GM12878 (cell line): ENCODE measurements around the gene IL32. TPM values are rescaled to one million over a fixed set of nuclear protein-coding genes. Genes with fewer than 3 reads are reported as not detected.

Experiments
- ATAC-seq: fragments of 200-7000 bp; cut with Tn5 transposase; 3 replicates; pipeline ENCODE4 v1.9.1; 2020; ENCODE audit warnings: mild to moderate bottlenecking, moderate library complexity
- BruUV-seq: library from RNA; stranded (reverse); fragments of 400-500 nt; replicated peaks from 2 replicates; lab custom pipeline; 2021; lab: Mats Ljungman, UMichigan
- CTCF ChIA-PET: fragments of 300-600 bp; sonication (Branson Sonifier 250); formaldehyde crosslinking; extraction: SDS; loops from one replicate; lab custom pipeline; 2021; ENCODE audit warnings: inconsistent platforms; lab: Yijun Ruan, JAX
- POLR2A ChIA-PET: fragments of 350-600 bp; formaldehyde crosslinking; extraction: SDS; loops from one replicate; lab custom pipeline; 2021; ENCODE audit warnings: inconsistent platforms; lab: Charles Lee
- RAD21 ChIA-PET: fragments of 300-600 bp; sonication (Branson Sonifier 250); formaldehyde crosslinking; loops from one replicate; lab custom pipeline; 2023; ENCODE audit warnings: antibody characterized with exemption; ENCODE audit not compliant: unreplicated experiment; lab: Charles Lee
- SMC1A ChIA-PET: fragments of 300-600 bp; sonication (Branson Sonifier 250); formaldehyde crosslinking; loops from one replicate; lab custom pipeline; 2023; ENCODE audit not compliant: unreplicated experiment, uncharacterized antibody; lab: Charles Lee
- DNase-seq: peaks from one replicate; pipeline ENCODE4 v3.0.0-alpha.2; 2011; ENCODE audit warnings: low read depth, low spot score
- FAIRE-seq: peaks from 3 replicates; lab custom pipeline; 2011; peaks lifted over from hg19 to GRCh38; lab: Jason Lieb, UNC
- H2AFZ ChIP-seq: 2 replicates; pipeline ENCODE4 v1.6.0; 2011; ENCODE audit warnings: low read depth, low read length, control low read depth; ENCODE audit not compliant: control insufficient read depth
- H3K27ac ChIP-seq: 2 replicates; pipeline ENCODE4 v1.5.1; 2011; ENCODE audit warnings: control low read depth; ENCODE audit not compliant: control insufficient read depth, insufficient read depth
- H3K27me3 ChIP-seq, 2 experiments: replicated peaks in 1 of 2; 2 replicates each; pipeline versions ENCODE4 v1.6.0 to v1.6.1; 2011; ENCODE audit warnings: low read length in 1 of 2; ENCODE audit not compliant: control insufficient read depth in 2 of 2, insufficient read depth in 2 of 2
- H3K36me3 ChIP-seq, 2 experiments: 2 replicates each; pipeline ENCODE4 v1.5.1; 2011; ENCODE audit warnings: low read length in 1 of 2; ENCODE audit not compliant: control insufficient read depth in 2 of 2, insufficient read depth in 2 of 2
- H3K4me1 ChIP-seq: 2 replicates; pipeline ENCODE4 v1.6.1; 2011; ENCODE audit warnings: mild to moderate bottlenecking, low read length, moderate library complexity, mixed read lengths; ENCODE audit not compliant: control insufficient read depth, insufficient read depth
- H3K4me2 ChIP-seq: 2 replicates; pipeline ENCODE4 v1.6.0; 2011; ENCODE audit warnings: control low read depth; ENCODE audit not compliant: control insufficient read depth, insufficient read depth
- H3K4me3 ChIP-seq: fragments of 200-600 bp; sonication (generic); 2 replicates; pipeline ENCODE4 v1.5.1; 2016
- H3K79me2 ChIP-seq: 2 replicates; pipeline ENCODE4 v1.6.0; 2011; ENCODE audit warnings: low read length; ENCODE audit not compliant: control insufficient read depth, insufficient read depth
- H3K9ac ChIP-seq: 2 replicates; pipeline ENCODE4 v1.8.0; 2011; ENCODE audit warnings: low read length, control low read depth, mixed read lengths; ENCODE audit not compliant: control insufficient read depth, insufficient read depth
- H3K9me3 ChIP-seq: replicated peaks from 3 replicates; pipeline ENCODE4 v1.5.1; 2011; ENCODE audit warnings: mild to moderate bottlenecking, low read length; ENCODE audit not compliant: control insufficient read depth, insufficient read depth
- H4K20me1 ChIP-seq: 2 replicates; pipeline ENCODE4 v1.6.0; 2011; ENCODE audit not compliant: control insufficient read depth, insufficient read depth
- BCL3 ChIP-seq: IDR thresholded peaks from 2 replicates; pipeline ENCODE4 v1.6.1; 2011; ENCODE audit warnings: borderline replicate concordance, low read depth, mild to moderate bottlenecking, moderate library complexity, low read length; ENCODE audit not compliant: insufficient read depth, poor library complexity, severe bottlenecking
- BHLHE40 ChIP-seq, 2 experiments: fragments of 450-650 bp in 1 of 2; IDR thresholded peaks; 2 replicates each; pipeline ENCODE4 v1.6.1; 2011 to 2017; ENCODE audit warnings: low read depth in 2 of 2, borderline replicate concordance in 1 of 2, improper control_type of control experiment in 1 of 2, low read length in 1 of 2, mild to moderate bottlenecking in 1 of 2
- CBFB ChIP-seq: IDR thresholded peaks from 2 replicates; pipeline ENCODE4 v1.6.1; 2016; ENCODE audit warnings: antibody characterized with exemption, low read depth
- CBX3 ChIP-seq: fragments of 200-600 bp; sonication (generic); IDR thresholded peaks from 2 replicates; pipeline ENCODE4 v1.6.1; 2016; ENCODE audit warnings: low read depth, borderline replicate concordance
- CUX1 ChIP-seq: IDR thresholded peaks from 2 replicates; pipeline ENCODE4 v1.6.1; 2012; ENCODE audit warnings: improper control_type of control experiment, low read depth, low read length; ENCODE audit not compliant: insufficient replicate concordance
- GATAD2B ChIP-seq: fragments of 450-650 bp; conservative IDR thresholded peaks from 2 replicates; pipeline ENCODE4 v1.6.1; 2017; ENCODE audit warnings: low read depth, mild to moderate bottlenecking, moderate library complexity
- KAT2A ChIP-seq: conservative IDR thresholded peaks from 2 replicates; pipeline ENCODE4 v1.6.1; 2011; ENCODE audit warnings: low read depth, low read length; ENCODE audit not compliant: control insufficient read depth
- RUNX3 ChIP-seq: IDR thresholded peaks from 2 replicates; pipeline ENCODE4 v1.6.1; 2012; ENCODE audit warnings: low read length, inconsistent platforms
- TCF12 ChIP-seq: IDR thresholded peaks from 2 replicates; pipeline ENCODE4 v1.6.1; 2011; ENCODE audit warnings: low read depth, mild to moderate bottlenecking, low read length
- WGBS: methylation state at CpG from one replicate; pipeline ENCODE4 v1.1.6; 2016; ENCODE audit warnings: low lambda C conversion rate; ENCODE audit not compliant: insufficient replicate concordance, insufficient coverage; ENCODE audit errors: missing lambda C conversion rate; 5-methylcytosine and 5-hydroxymethylcytosine counted together
- in situ Hi-C: fragments of 300-500 bp; cut with MboI; formaldehyde crosslinking; loops from 9 replicates; pipeline ENCODE4 v1.14.3; 2018; ENCODE audit warnings: mixed read lengths
- intact Hi-C: fragments of 100-400 bp; cut with micrococcal nuclease; formaldehyde crosslinking; loops from one replicate; pipeline ENCODE4 v1.14.2; 2022; ENCODE audit not compliant: unreplicated experiment
- polyA plus RNA-seq, 11 experiments: library from polyadenylated mRNA; depleted of rRNA in 4 of 11; unstranded in 6 of 11; stranded (reverse) in 5 of 11; fragments of >200 nt; fragmentation: Nextera tagmentation in 4 of 11; fragmentation: Illumina TruSeq in 1 of 11; extraction: Ambion mirVana in 4 of 11; extraction: Trizol in 1 of 11; gene quantifications; 1 replicate in 1 of 11; 2 replicates in 10 of 11; pipeline versions ENCODE4 v1.2.1 to v1.2.3, GENCODE V29; 2011 to 2016; ENCODE audit warnings: inconsistent platforms in 2 of 11, missing spikeins in 2 of 11, low read depth in 1 of 11
- total RNA-seq, 4 experiments: library from RNA; depleted of rRNA in 3 of 4; stranded (reverse); fragments of >200 nt in 3 of 4; fragmentation: Illumina TruSeq in 1 of 4; extraction: Trizol in 1 of 4; gene quantifications; 2 replicates each; pipeline versions ENCODE4 v1.2.1 to v1.2.3, GENCODE V29; 2013 to 2021
- TF ChIP-seq, protein P1 (sequence below): fragments of 450-650 bp; IDR thresholded peaks from 2 replicates; pipeline ENCODE4 v1.6.1; 2016; ENCODE audit warnings: mild to moderate bottlenecking, moderate library complexity, borderline replicate concordance

Gene IL32
- total and polyA plus RNA-seq, 10 of the 15 experiments (the other 5 are each of a cell fraction or from before 2014, with no cell fraction given) = 27.0 to 122 (median 55.8) TPM

DNA sequence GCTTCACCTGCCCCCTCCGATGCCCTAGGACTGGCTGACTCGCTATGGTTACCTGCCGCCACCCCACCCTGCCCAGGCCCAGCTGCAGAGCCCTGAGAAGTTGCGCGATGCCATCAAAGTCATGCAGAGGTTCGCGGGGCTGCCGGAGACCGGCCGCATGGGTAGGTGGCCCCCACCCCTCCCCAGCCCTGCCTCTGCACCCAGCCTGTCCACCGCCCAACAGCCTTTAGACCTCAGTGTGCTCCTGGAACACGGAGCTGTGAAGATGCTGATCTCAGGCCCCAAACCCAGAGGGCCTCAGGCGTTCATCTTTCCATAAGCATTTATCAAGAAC, 18.1 kb upstream of the IL32 start (continued):
- TF ChIP-seq BHLHE40 (IDR thresholded peaks at IDR 0.05; ENCODE audit: borderline replicate concordance in 1 of 2, low read depth in 2 of 2, low read length in 1 of 2) = no peak

- FAIRE-seq (no peak), ATAC-seq (no peak), DNase-seq (no peak)
- no peaks in the 10 kb centered on the region for H4K20me1 ChIP-seq
- peaks cover 4% of the 10 kb centered on the region for H3K4me1 ChIP-seq
- POLR2A ChIA-PET = no interaction called here
- CTCF ChIA-PET = interaction anchor here (3.7 to 5.6 kb wide), 3 partner anchors 9 to 22 kb away, joined by 18 to 28 read pairs (median 23); no protein-coding TSS in a partner anchor
- H3K27me3 ChIP-seq = no peaks in the 10 kb centered on the region; a peak in 2 of 4 replicates
- no peaks in the 10 kb centered on the region for H3K79me2 ChIP-seq
- H3K4me3 ChIP-seq = no peak overlapping the region
- H3K9ac ChIP-seq = no peak overlapping the region
- RAD21 ChIA-PET = no interaction called here
- H2AFZ ChIP-seq = no peak overlapping the region
- SMC1A ChIA-PET = no interaction called here
- H3K4me2 ChIP-seq = no peak overlapping the region
- no peak overlapping the region for H3K27ac ChIP-seq
- in situ Hi-C loops (no loop called here), intact Hi-C loops (no loop called here)
- no peaks in the 10 kb centered on the region for H3K36me3 ChIP-seq
- 69% methylated on average over 25 of the region's 26 CpGs for WGBS
- BruUV-seq = no TSS peak
- no peaks in the 10 kb centered on the region for H3K9me3 ChIP-seq
- TF ChIP-seq KAT2A (no peak), GATAD2B (no peak), TCF12 (no peak), BCL3 (no peak), RUNX3 (no peak), CUX1 (no peak), CBFB (no peak), CBX3 (no peak)
- TF ChIP-seq, protein P1, sequence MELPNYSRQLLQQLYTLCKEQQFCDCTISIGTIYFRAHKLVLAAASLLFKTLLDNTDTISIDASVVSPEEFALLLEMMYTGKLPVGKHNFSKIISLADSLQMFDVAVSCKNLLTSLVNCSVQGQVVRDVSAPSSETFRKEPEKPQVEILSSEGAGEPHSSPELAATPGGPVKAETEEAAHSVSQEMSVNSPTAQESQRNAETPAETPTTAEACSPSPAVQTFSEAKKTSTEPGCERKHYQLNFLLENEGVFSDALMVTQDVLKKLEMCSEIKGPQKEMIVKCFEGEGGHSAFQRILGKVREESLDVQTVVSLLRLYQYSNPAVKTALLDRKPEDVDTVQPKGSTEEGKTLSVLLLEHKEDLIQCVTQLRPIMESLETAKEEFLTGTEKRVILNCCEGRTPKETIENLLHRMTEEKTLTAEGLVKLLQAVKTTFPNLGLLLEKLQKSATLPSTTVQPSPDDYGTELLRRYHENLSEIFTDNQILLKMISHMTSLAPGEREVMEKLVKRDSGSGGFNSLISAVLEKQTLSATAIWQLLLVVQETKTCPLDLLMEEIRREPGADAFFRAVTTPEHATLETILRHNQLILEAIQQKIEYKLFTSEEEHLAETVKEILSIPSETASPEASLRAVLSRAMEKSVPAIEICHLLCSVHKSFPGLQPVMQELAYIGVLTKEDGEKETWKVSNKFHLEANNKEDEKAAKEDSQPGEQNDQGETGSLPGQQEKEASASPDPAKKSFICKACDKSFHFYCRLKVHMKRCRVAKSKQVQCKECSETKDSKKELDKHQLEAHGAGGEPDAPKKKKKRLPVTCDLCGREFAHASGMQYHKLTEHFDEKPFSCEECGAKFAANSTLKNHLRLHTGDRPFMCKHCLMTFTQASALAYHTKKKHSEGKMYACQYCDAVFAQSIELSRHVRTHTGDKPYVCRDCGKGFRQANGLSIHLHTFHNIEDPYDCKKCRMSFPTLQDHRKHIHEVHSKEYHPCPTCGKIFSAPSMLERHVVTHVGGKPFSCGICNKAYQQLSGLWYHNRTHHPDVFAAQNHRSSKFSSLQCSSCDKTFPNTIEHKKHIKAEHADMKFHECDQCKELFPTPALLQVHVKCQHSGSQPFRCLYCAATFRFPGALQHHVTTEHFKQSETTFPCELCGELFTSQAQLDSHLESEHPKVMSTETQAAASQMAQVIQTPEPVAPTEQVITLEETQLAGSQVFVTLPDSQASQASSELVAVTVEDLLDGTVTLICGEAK = no peak
These were observed 15.4 kb upstream of the IL32 start for GRCh38 chr16:3049921-3050481.
